K562 (cell line): ENCODE results near the gene HAUS7. TPM values are rescaled to one million over a fixed set of nuclear protein-coding genes. Genes with fewer than 3 reads are reported as not detected.

ENCODE experiments used
- ELF2 ChIP-seq: fragments of 250-450 bp; sonication (Bioruptor Pico); IDR thresholded peaks from 2 replicates; pipeline ENCODE4 v1.5.0; 2021; ENCODE audit warnings: mild to moderate bottlenecking
- ZNF12 ChIP-seq: sonication (generic); formaldehyde crosslinking; IDR thresholded peaks from 2 replicates; pipeline ENCODE4 v1.4.0; 2020; ENCODE audit warnings: mild to moderate bottlenecking, missing genetic modification reagents
- ZNF407 ChIP-seq: fragments of 450-650 bp; IDR thresholded peaks from 2 replicates; pipeline ENCODE4 v1.6.1; 2016; ENCODE audit warnings: low read depth
- polyA plus RNA-seq, 8 experiments: library from polyadenylated mRNA; depleted of rRNA in 4 of 8; stranded (reverse) in 5 of 8; unstranded in 3 of 8; fragments of >200 nt; fragmentation: Nextera tagmentation in 2 of 8; fragmentation: Illumina TruSeq in 1 of 8; extraction: Ambion mirVana in 2 of 8; extraction: Trizol in 1 of 8; gene quantifications; 2 replicates each; pipeline versions ENCODE4 v1.2.1 to v1.2.3, GENCODE V29; 2011 to 2014; ENCODE audit warnings: inconsistent platforms in 1 of 8, missing spikeins in 1 of 8
- total RNA-seq, 7 experiments: library from RNA; depleted of rRNA in 6 of 7; stranded (reverse); fragments of >200 nt in 6 of 7; fragmentation: Illumina TruSeq in 2 of 7; extraction: Trizol in 2 of 7; gene quantifications; 2 replicates each; pipeline versions ENCODE4 v1.2.1 to v1.2.3, GENCODE V29; 2011 to 2021; ENCODE audit warnings: low replicate concordance in 1 of 7

Gene HAUS7
- total and polyA plus RNA-seq, 9 of the 15 experiments (the other 6 are each of a cell fraction or from before 2014, with no cell fraction given) = 10.0 to 94.9 (median 48.8) TPM

DNA sequence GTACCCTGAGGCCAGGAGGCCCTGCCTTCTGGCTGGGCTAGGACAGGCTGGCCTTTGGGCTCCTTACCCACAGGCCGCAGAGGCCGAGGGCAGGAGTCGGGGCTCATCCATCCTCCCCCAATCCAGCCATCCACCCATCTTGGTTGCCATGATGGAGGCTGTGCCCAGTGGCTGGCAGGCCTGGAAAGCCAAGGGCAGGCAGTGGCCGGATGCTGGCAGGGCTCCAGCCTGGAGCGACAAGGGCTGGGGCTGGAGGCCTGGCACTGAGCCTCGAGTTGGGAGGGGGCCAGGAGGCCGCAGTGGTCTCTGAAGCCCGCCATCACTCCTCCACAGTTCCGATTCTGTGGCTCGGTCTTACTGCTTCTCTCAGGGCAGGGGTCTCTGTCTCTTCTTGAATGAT lies 15.8 kb upstream of the HAUS7 start (continued):
- TF ChIP-seq ZNF407 (no peak), ZNF12 (no peak), ELF2 (CRISPR knock-in tag) (no peak)
